HG02884 (cell line): ENCODE data around the gene ZNF804A.

Source experiments
- ATAC-seq: cut with Tn5 transposase; IDR thresholded peaks from one replicate; pipeline ENCODE4 v1.9.1; 2021; ENCODE audit warnings: mild to moderate bottlenecking, moderate library complexity; ENCODE audit not compliant: unreplicated experiment

Gene ZNF804A

GRCh38 chr2:184923751-184924150 lies 325.4 kb downstream of the ZNF804A start:
- no peak for ATAC-seq

DNA sequence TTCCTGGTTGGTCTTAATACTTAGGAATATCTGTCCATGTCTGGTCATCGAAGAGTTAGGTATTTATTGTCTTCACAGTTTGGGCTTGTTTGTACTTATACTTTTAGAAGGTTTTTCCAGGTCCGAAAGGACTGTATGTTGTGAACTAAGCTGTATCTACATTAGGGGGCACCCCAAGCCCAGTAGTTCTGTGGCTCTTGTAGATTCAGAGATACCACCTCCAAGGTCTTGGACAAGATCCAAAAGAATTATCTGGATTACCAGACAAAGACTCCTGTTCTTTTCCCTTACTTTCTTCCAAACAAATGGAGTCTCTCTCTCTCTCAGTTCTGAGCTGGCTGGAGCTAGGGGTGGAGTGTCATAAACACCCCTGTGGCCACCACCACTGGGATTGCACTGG lies 328.7 kb downstream of the ZNF804A start:
- no peak for ATAC-seq

- ATAC-seq = no peak
These were observed 338.4 kb downstream of the ZNF804A start for GRCh38 chr2:184936761-184937160.

DNA sequence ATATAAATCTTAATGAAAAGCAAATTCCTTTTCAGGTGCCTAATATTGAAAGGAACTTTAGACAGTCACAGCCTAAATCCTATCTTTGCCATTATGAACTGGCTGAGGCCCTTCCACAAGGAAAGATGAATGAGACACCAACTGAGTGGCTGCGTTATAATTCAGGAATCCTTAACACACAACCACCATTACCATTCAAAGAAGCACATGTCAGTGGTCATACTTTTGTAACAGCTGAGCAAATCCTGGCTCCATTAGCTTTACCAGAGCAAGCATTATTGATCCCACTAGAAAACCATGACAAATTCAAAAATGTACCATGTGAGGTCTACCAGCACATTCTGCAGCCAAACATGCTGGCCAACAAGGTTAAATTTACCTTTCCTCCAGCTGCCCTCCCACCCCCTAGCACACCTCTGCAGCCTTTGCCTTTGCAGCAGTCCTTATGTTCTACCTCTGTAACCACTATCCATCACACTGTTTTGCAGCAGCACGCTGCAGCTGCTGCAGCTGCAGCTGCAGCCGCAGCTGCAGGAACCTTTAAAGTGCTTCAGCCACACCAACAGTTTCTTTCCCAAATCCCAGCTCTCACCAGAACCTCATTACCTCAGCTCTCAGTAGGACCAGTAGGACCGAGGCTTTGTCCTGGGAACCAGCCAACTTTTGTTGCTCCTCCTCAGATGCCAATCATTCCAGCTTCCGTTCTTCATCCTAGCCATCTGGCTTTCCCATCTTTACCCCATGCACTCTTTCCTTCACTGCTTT lies 340.1 kb downstream of the ZNF804A start:
- no peak for ATAC-seq

DNA sequence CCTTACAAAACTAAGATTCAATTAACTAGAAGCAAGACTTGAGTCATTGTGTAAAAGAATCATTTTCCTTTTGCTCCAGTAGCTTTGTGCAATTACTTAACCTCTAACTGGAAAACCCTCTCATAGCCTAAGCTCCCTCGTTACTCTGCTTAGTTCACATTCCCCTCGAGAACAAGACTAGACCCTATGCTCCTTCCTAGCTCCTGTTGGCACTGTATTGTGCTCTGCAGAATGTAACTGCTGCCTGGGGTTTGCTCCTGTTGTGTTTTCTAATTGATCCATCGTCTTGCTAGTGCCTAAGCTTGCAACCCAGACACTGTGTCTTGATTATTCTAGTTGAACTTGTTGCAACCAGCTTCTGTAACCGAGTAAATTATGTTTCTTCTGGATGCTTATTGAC lies 347.0 kb downstream of the ZNF804A start:
- no peak for ATAC-seq

DNA sequence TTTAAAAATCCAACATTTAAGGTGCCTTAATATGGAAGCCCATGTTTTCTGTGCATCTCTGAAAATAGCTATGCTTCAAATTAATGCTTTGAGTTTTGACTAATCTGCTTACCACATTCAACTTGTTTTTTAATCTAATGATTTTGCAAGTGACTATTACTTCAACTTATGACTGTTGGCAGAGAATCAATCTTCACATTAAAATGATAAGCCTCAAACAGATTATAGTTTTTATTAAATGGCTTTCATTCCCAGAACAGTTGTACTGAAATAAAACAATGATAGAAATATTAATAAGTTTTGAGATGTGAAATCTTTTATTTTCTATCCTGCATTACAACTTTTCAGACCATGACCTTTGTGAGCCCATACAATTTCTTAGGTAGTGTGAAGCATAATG lies 347.5 kb downstream of the ZNF804A start:
- no peak for ATAC-seq

- no peak for ATAC-seq
These were observed 358.5 kb downstream of the ZNF804A start for GRCh38 chr2:184956856-184957255.

DNA sequence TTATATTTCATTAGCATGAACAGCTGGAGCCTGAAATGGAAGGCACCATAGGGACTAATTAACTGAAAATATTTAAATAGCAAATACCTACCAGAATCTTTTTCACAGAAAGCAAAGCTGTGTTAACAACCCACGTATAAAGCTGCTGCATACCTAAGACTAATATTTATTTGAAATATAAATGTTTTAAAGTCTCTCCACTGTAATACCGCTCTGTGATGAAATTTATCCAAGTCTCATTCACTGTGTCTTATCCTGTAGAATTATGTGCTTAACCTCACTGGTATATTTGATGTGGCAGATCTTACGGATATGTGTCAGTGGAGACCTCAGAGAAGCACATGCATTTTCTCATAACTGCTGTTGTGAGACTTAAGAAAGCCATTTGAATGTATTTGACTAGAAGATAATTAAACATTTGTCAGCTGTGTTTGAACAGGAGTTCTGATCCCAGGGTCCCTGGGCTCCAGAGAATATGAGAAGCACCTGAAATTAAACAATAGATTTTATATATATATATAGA lies 373.3 kb downstream of the ZNF804A start:
- no peak for ATAC-seq
